Left cardiac atrium (tissue), 4 donors: Measurements from ENCODE around the gene PIK3R4. TPM values are rescaled to one million over a fixed set of nuclear protein-coding genes. Genes with fewer than 3 reads are reported as not detected.

Source experiments
- ATAC-seq, 2 donors: fragments of 200-7000 bp; cut with Tn5 transposase; one replicate each; pipeline ENCODE4 v1.9.1; 2020; ENCODE audit warnings: mild to moderate bottlenecking in 2 of 2, moderate library complexity in 2 of 2
- DNase-seq: peaks from one replicate; pipeline ENCODE4 v3.0.0-alpha.2; 2020
- intact Hi-C, 2 donors: fragments of 100-400 bp; cut with DNase I; formaldehyde crosslinking; loops; one replicate each; pipeline versions ENCODE4 v1.14.1 to v1.15.1; 2022 to 2023
- total RNA-seq, 2 donors: library from RNA; stranded (reverse); fragmentation: NEBNext Ultra II Directional; extraction: Animal tissue kit (Norgen Biotek cat#: 25700); gene quantifications; one replicate each; pipeline ENCODE4 v1.2.1, GENCODE V29; 2021
- donor health status: DM: no; HTN: yes; CAD: no.
- donor health status: DM: no; HTN: yes; CAD: no; lungs with severe emphysema.
- donor health status: DM: yes; HTN: yes; CAD: no.
- donor health status: Dilated cardiomyopathy.

Gene PIK3R4
- total RNA-seq, 2 donors from 2014 or later, result 15.4 to 16.4 TPM

- ATAC-seq, result no peak
- intact Hi-C loops, result no loop called here
- no peak for DNase-seq
These were observed 90.0 kb downstream of the PIK3R4 start for GRCh38 chr3:130656627-130657026.

- intact Hi-C loops, result no loop called here
- DNase-seq (no peak), ATAC-seq (no peak)
These were observed 91.7 kb downstream of the PIK3R4 start for GRCh38 chr3:130654921-130655320.

GRCh38 chr3:130654091-130654490 lies 92.5 kb downstream of the PIK3R4 start:
- ATAC-seq (no peak), DNase-seq (no peak)
- intact Hi-C loops, result no loop called here

GRCh38 chr3:130649061-130649654 lies 97.5 kb downstream of the PIK3R4 start:
- DNase-seq, result no peak
- no peak for ATAC-seq
- intact Hi-C loops, result no loop called here

- DNase-seq, result no peak
- ATAC-seq, result no peak
- intact Hi-C loops, result no loop called here
These were observed 98.3 kb downstream of the PIK3R4 start for GRCh38 chr3:130648293-130648692.

GRCh38 chr3:130645261-130645660 lies 101.4 kb downstream of the PIK3R4 start:
- DNase-seq, result no peak
- intact Hi-C loops, result no loop called here
- ATAC-seq, result no peak

- DNase-seq (no peak), ATAC-seq (no peak)
- intact Hi-C loops, result no loop called here
These were observed 101.9 kb downstream of the PIK3R4 start for GRCh38 chr3:130644628-130645253.

- ATAC-seq (no peak), DNase-seq (no peak)
- intact Hi-C loops, result no loop called here
These were observed 106.6 kb downstream of the PIK3R4 start for GRCh38 chr3:130640027-130640426.

GRCh38 chr3:130636480-130637234 lies 110.0 kb downstream of the PIK3R4 start:
- DNase-seq, result no peak
- no peak for ATAC-seq
- intact Hi-C loops, result no loop called here

- intact Hi-C loops, result no loop called here
- no peak for DNase-seq
- no peak for ATAC-seq
These were observed 110.7 kb downstream of the PIK3R4 start for GRCh38 chr3:130635978-130636377.

GRCh38 chr3:130635285-130635684 lies 111.3 kb downstream of the PIK3R4 start:
- intact Hi-C loops, result no loop called here
- ATAC-seq (no peak), DNase-seq (no peak)

Other genes starting within 250 kb of the PIK3R4 start
- gene COL6A6, start 229.7 kb downstream of the PIK3R4 start, total RNA-seq, result 1 to 10 TPM; 3.8 to 4.7 TPM
- gene ATP2C1, start 147.3 kb upstream of the PIK3R4 start, total RNA-seq, result 10 to 100 TPM; 51.0 to 51.9 TPM